Naive thymus-derived CD8-positive, alpha-beta T cell (primary cell): ENCODE results near the gene SLC25A26. TPM values are rescaled to one million over a fixed set of nuclear protein-coding genes. Genes with fewer than 3 reads are reported as not detected.

Experiments used
- ATAC-seq, 2 donors: fragments of 150-1000 bp; cut with Tn5 transposase in 1 of 2; sonication (Bioruptor Pico), chemical (Tn5 transposase) in 1 of 2; 1 replicate in 1 of 2; 2 replicates in 1 of 2; pipeline ENCODE4 v1.10.0; 2021; ENCODE audit warnings: mild to moderate bottlenecking in 2 of 2, moderate library complexity in 2 of 2
- POLR2A ChIA-PET: fragments of 350-600 bp; sonication (Branson Sonifier 250); formaldehyde crosslinking; loops from one replicate; lab custom pipeline; 2021; ENCODE audit warnings: antibody characterized with exemption; lab: Charles Lee
- DNase-seq, 10 donors: peaks; one replicate each; pipeline versions ENCODE4 v3.0.0 to v3.0.0-alpha.2; 2020 to 2022
- H3K27ac Mint-ChIP-seq, 10 donors: one replicate each; pipeline ENCODE4 v1.8.0; 2020 to 2022; ENCODE audit warnings: mild to moderate bottlenecking in 10 of 10, mixed read lengths in 10 of 10, moderate library complexity in 4 of 10, inconsistent platforms in 1 of 10
- H3K27me3 Mint-ChIP-seq, 5 donors: one replicate each; pipeline ENCODE4 v1.8.0; 2021 to 2022; ENCODE audit warnings: mixed read lengths in 5 of 5
- H3K36me3 Mint-ChIP-seq, 3 donors: one replicate each; pipeline ENCODE4 v1.8.0; 2020 to 2022; ENCODE audit warnings: mixed read lengths in 3 of 3, mild to moderate bottlenecking in 2 of 3, inconsistent platforms in 1 of 3
- H3K4me1 Mint-ChIP-seq, 4 donors: one replicate each; pipeline ENCODE4 v1.8.0; 2021 to 2022; ENCODE audit warnings: mixed read lengths in 4 of 4
- H3K4me3 Mint-ChIP-seq, 10 donors: one replicate each; pipeline ENCODE4 v1.8.0; 2020 to 2022; ENCODE audit warnings: mild to moderate bottlenecking in 10 of 10, mixed read lengths in 10 of 10, moderate library complexity in 6 of 10, inconsistent platforms in 1 of 10
- H3K9me3 Mint-ChIP-seq, 9 donors: one replicate each; pipeline ENCODE4 v1.8.0; 2020 to 2022; ENCODE audit warnings: mixed read lengths in 9 of 9, mild to moderate bottlenecking in 3 of 9, inconsistent platforms in 1 of 9, moderate library complexity in 1 of 9
- polyA plus RNA-seq, 3 donors: library from polyadenylated mRNA; unstranded; fragments of 300-500 nt; fragmentation: Illumina TruSeq; gene quantifications; one replicate each; pipeline ENCODE4 v1.2.3, GENCODE V29; 2021
- total RNA-seq, 8 experiments: library from RNA in 2 of 8; stranded (reverse) in 2 of 8; gene quantifications; one replicate each; pipeline ENCODE4 v1.2.3 and lab custom pipeline; 2021 to 2026

The SLC25A26 gene
- total and polyA plus RNA-seq, 5 experiments from 2014 or later = 19.0 to 62.5 (median 49.3) TPM

DNA sequence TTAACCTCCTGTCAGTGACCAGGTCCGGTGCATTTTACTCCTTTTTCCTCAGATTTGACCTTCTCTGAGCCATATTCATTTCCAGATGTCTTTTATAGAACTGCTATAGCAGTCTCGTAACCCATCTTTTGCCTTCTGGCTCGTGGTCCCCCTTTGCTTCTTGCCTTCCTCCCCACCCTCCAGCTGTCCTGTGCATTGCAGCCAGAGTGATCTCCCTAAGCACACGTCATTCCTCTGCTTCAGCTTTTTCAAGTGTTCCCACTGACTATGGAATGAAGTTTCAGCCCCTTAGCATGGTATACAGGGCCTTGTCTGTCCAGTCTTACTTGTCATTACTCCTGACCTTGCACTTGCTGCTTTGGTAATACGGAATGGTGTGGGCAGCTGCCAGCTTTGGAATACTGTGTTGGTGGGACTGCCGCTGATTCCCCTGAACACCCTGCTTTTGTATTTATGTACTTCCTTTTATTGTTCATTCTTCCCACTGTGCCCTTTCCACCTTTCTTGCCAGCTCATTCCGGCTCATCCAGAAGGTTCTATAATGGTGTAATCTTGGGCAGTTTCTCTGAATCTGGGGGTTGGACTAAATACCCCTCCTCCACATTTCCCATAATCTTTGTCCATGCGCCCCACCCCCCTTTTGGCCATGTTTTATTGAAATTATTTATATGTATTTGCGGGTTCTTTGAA, 38.9 kb downstream of the SLC25A26 start:
- no peak overlapping the region for H3K4me3 Mint-ChIP-seq
- H3K27me3 Mint-ChIP-seq = peaks cover 0 to 2% (median 0%) of the 10 kb centered on the region in 5 donors
- DNase-seq = no peak
- H3K4me1 Mint-ChIP-seq = peaks cover 10 to 24% (median 18%) of the 10 kb centered on the region in 4 donors
- peaks cover 5 to 73% (median 12%) of the 10 kb centered on the region in 3 donors for H3K36me3 Mint-ChIP-seq
- POLR2A ChIA-PET = interaction anchor here (0.5 kb wide), 1 partner anchor 202 kb away, joined by 8 read pairs; no protein-coding TSS in a partner anchor
- no peaks in the 10 kb centered on the region for H3K9me3 Mint-ChIP-seq
- peak overlapping the region in 1 of 10 donors; percentile 47 for H3K27ac Mint-ChIP-seq
- no peak for ATAC-seq

DNA sequence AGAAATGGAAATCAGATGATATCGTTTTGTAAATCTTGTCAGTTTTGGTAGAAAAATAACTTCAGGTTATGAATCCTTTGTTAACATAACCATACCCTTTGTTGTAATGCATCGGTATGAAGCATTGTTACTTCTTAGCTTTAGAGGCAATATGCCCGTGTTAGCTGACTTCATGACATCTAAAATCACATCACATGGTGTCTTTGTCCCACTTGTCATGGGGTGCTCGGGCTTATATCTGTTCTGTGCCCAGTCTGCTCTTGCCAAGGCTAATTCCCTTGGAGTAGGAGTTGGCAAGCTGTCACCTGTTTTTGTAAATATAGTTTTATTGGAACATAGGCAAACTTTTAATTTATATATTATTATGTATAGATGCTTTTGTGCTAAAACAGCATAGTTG, 39.6 kb downstream of the SLC25A26 start:
- no peak for DNase-seq
- H3K9me3 Mint-ChIP-seq = no peaks in the 10 kb centered on the region
- peaks cover 4 to 24% (median 18%) of the 10 kb centered on the region in 4 donors for H3K4me1 Mint-ChIP-seq
- POLR2A ChIA-PET = no interaction called here
- no peak overlapping the region for H3K4me3 Mint-ChIP-seq
- H3K36me3 Mint-ChIP-seq = peaks cover 6 to 72% (median 12%) of the 10 kb centered on the region in 3 donors
- H3K27me3 Mint-ChIP-seq = peaks cover 0 to 2% (median 0%) of the 10 kb centered on the region in 5 donors
- H3K27ac Mint-ChIP-seq = no peak overlapping the region
- ATAC-seq = no peak

DNA sequence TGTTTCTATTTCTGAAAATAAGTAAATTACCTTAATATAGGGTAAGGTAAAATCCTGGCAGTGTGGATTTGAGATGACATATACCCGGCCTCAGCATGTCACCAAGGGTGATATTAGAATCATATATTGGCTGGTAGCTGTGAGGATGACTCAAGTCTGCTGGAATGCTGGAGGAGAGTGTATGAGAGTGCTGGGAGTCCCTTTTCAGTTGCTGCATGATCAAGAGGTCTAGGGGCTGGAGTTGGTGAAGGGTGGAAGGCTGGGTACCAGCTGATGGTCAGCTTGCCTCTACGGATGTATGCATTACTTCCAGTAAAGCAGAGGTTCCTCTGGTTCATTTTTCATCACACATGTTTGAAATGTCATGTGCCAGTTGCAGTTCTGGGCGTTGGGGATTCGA, 40.6 kb downstream of the SLC25A26 start:
- Mint-ChIP-seq H3K36me3 (peaks cover 8 to 75% (median 12%) of the 10 kb centered on the region in 3 donors), H3K4me1 (peaks cover 0 to 24% (median 17%) of the 10 kb centered on the region in 4 donors), H3K27me3 (peaks cover 0 to 2% (median 0%) of the 10 kb centered on the region in 5 donors), H3K9me3 (no peaks in the 10 kb centered on the region), H3K27ac (no peak overlapping the region), H3K4me3 (no peak overlapping the region)
- POLR2A ChIA-PET = no interaction called here
- ATAC-seq = no peak
- no peak for DNase-seq

DNA sequence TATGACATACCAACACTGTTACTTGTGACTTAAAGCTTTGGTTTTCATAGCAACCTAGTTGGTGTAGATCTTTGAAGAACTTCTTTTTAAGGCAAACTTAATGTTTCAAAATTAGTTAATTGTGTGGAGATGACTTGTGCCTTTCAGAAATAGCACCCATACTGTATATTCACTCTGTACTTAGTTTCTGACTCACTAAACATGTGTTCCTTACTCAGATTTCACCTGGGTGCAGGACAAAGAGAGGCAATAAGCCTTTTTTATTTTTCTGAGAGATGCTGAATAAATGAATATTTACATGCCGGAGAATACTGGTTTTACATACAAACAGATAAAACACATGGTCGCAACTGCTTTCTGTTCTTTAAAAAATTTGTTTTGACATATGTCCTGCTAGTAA, 44.8 kb downstream of the SLC25A26 start:
- Mint-ChIP-seq H3K9me3 (no peaks in the 10 kb centered on the region), H3K4me1 (peaks cover 7 to 16% (median 8%) of the 10 kb centered on the region in 4 donors), H3K4me3 (no peak overlapping the region), H3K27me3 (peaks cover 0 to 2% (median 0%) of the 10 kb centered on the region in 5 donors), H3K27ac (no peak overlapping the region), H3K36me3 (peaks cover 0 to 70% (median 12%) of the 10 kb centered on the region in 3 donors)
- POLR2A ChIA-PET = no interaction called here
- ATAC-seq (no peak), DNase-seq (no peak)

DNA sequence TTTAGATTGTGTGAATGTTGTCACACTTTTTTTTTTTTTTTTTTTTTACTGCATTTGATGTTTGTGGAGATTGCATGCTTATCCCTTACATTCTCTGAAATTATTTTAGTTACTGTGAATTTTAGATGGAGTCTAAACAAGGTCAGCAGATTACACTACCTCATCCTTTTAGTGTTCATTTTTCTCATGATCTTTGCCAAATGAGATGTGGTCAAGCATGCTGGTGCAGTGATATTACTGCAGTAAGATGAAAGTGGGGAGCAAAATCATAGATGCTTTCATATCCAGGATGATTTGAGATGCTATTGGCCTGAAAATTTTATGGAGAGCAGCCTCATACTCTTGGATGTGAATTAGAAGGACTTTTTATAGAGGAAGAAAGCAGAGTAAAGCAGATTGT, 45.8 kb downstream of the SLC25A26 start:
- H3K9me3 Mint-ChIP-seq = no peaks in the 10 kb centered on the region
- POLR2A ChIA-PET = no interaction called here
- peaks cover 0 to 69% (median 13%) of the 10 kb centered on the region in 3 donors for H3K36me3 Mint-ChIP-seq
- DNase-seq (no peak), ATAC-seq (no peak)
- peaks cover 4 to 16% (median 8%) of the 10 kb centered on the region in 4 donors for H3K4me1 Mint-ChIP-seq
- H3K27me3 Mint-ChIP-seq = no peaks in the 10 kb centered on the region
- H3K4me3 Mint-ChIP-seq = no peak overlapping the region
- peak overlapping the region in 1 of 10 donors; percentile 7 for H3K27ac Mint-ChIP-seq

DNA sequence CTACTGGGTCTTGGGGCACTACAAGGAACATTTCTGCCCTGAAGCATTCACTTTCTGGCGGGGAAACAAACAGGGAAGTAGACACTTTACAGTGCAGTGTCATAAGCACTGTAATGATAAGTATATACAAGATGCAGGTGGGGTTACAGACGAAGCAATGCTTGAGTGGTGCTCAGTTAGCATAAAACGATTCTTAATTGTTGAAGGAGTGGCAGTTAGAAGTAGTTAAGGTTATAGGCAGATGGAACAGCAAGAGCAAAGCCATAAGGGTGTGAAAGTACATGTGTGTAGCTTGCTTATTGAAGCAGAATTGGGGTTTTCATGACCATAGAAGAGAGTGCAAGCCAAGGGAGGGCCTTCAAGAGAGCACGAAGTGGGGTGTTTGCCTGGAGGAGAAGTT, 46.2 kb downstream of the SLC25A26 start:
- no peak for DNase-seq
- Mint-ChIP-seq H3K36me3 (peaks cover 0 to 67% (median 14%) of the 10 kb centered on the region in 3 donors), H3K27me3 (no peaks in the 10 kb centered on the region), H3K27ac (peak overlapping the region in 2 of 10 donors; percentile 5 to 7), H3K4me3 (no peak overlapping the region), H3K9me3 (no peaks in the 10 kb centered on the region), H3K4me1 (peaks cover 4 to 16% (median 8%) of the 10 kb centered on the region in 4 donors)
- POLR2A ChIA-PET = no interaction called here
- no peak for ATAC-seq

DNA sequence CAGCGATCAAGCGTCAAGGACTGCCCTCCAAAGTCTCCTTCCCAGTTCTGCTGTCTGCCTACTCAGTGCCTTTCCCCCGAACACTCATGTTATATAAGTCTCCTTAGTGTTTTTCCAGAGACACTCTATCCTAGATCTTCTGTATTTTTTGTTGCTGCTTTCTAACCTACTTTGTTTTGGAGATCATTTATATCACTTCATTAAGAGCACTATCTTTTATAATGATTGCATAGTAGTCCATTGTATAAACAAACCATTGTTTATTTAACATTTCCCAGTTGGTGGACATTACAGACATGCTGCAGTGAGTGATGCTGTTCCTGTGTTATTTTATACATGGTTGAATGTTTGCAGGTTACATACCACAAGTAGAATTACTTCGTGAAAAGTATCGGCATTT, 47.1 kb downstream of the SLC25A26 start:
- POLR2A ChIA-PET = no interaction called here
- DNase-seq (no peak), ATAC-seq (no peak)
- no peaks in the 10 kb centered on the region for H3K27me3 Mint-ChIP-seq
- no peaks in the 10 kb centered on the region for H3K9me3 Mint-ChIP-seq
- no peak overlapping the region for H3K27ac Mint-ChIP-seq
- H3K4me1 Mint-ChIP-seq = peaks cover 4 to 16% (median 8%) of the 10 kb centered on the region in 4 donors
- H3K36me3 Mint-ChIP-seq = peaks cover 0 to 66% (median 14%) of the 10 kb centered on the region in 3 donors
- H3K4me3 Mint-ChIP-seq = no peak overlapping the region

DNA sequence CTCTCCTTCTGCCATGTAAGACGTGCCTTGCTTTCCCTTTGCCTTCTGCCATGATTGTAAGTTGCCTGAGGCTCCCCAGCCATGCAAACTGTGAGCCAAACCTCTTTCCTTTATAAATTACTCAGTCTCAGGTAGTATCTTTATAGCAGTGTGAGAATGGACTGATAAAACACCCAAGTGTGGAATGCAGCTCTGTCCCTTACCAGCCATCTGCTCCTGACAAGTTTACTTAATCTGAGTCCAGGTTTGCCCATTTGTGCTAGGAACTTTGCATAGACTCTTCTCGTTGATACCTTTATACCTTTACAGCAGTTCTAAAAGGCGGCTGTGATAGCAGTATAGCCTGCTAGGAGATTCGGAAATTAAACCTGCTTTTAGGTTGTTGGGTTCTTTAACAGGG, 48.1 kb downstream of the SLC25A26 start:
- H3K9me3 Mint-ChIP-seq = no peaks in the 10 kb centered on the region
- peak overlapping the region in 1 of 10 donors; percentile 24 for H3K27ac Mint-ChIP-seq
- POLR2A ChIA-PET = no interaction called here
- ATAC-seq (no peak), DNase-seq (no peak)
- peaks cover 4 to 16% (median 8%) of the 10 kb centered on the region in 4 donors for H3K4me1 Mint-ChIP-seq
- H3K27me3 Mint-ChIP-seq = no peaks in the 10 kb centered on the region
- H3K36me3 Mint-ChIP-seq = peaks cover 0 to 64% (median 14%) of the 10 kb centered on the region in 3 donors
- no peak overlapping the region for H3K4me3 Mint-ChIP-seq

DNA sequence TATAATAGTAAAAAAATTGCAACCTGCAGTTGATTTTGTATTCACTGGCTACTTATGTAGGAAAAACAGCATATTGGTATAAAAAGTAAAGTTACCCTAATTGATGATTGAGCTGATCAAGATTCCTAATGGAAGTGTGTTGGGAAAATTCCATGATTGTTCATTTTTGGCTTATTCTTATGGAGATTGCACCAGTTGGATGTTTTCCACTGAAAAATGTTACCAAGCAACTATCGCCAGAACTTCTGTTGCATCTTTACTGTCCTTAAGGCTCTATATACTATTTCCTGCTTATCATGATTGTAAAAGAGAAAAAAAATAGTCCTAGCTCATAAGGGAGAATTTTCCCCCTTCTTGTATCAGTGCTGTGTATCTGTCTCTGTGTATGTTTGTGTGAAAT, 48.6 kb downstream of the SLC25A26 start:
- ATAC-seq = no peak
- Mint-ChIP-seq H3K27ac (peak overlapping the region in 1 of 10 donors; percentile 1), H3K4me3 (no peak overlapping the region), H3K36me3 (peaks cover 0 to 58% (median 14%) of the 10 kb centered on the region in 3 donors), H3K27me3 (no peaks in the 10 kb centered on the region), H3K9me3 (no peaks in the 10 kb centered on the region), H3K4me1 (peaks cover 4 to 16% (median 8%) of the 10 kb centered on the region in 4 donors)
- DNase-seq = no peak
- POLR2A ChIA-PET = no interaction called here

DNA sequence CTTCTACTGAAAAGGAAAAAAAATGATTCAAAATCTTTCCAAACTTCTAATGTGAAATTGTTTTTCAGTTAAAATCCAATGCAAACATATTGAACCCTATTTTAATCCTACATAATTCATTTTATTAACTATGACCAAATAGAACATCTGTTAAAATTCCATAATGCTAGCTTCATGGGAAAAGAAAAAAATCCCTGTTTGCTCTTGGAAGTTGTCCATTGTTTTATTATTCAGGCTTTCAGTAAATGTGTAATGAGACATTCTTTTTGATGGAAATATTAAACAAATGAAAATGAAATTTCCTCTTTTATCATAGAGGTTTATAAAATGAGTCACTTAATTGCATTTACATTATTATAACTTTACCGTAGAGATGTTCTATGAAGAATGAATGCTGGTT, 49.5 kb downstream of the SLC25A26 start:
- POLR2A ChIA-PET = no interaction called here
- H3K27me3 Mint-ChIP-seq = no peaks in the 10 kb centered on the region
- DNase-seq = no peak
- H3K4me1 Mint-ChIP-seq = peaks cover 4 to 16% (median 8%) of the 10 kb centered on the region in 4 donors
- H3K27ac Mint-ChIP-seq = no peak overlapping the region
- H3K36me3 Mint-ChIP-seq = peaks cover 0 to 51% (median 14%) of the 10 kb centered on the region in 3 donors
- no peaks in the 10 kb centered on the region for H3K9me3 Mint-ChIP-seq
- H3K4me3 Mint-ChIP-seq = no peak overlapping the region
- no peak for ATAC-seq

DNA sequence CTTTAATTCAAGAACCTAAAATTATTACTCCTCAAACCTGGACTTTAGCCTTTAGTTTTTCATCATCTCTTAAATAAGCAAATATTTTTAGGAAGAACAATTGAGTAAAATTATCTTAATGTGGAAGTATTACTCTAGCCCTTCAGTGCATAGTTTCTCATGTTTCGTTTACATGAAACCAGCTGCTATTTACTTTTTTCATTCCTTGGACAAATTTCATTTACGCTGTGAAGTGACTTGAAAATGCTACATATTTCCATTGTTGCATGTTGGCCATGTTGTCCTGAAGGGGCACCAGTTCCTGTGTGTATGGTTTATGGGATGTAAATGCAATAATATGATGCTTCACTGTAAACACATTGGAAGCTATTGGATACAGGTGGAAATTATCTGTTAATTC, 49.9 kb downstream of the SLC25A26 start:
- POLR2A ChIA-PET = no interaction called here
- H3K36me3 Mint-ChIP-seq = peaks cover 0 to 47% (median 11%) of the 10 kb centered on the region in 3 donors
- ATAC-seq (no peak), DNase-seq (no peak)
- H3K4me1 Mint-ChIP-seq = peaks cover 4 to 16% (median 8%) of the 10 kb centered on the region in 4 donors
- no peak overlapping the region for H3K4me3 Mint-ChIP-seq
- no peaks in the 10 kb centered on the region for H3K9me3 Mint-ChIP-seq
- H3K27ac Mint-ChIP-seq = no peak overlapping the region
- H3K27me3 Mint-ChIP-seq = no peaks in the 10 kb centered on the region

DNA sequence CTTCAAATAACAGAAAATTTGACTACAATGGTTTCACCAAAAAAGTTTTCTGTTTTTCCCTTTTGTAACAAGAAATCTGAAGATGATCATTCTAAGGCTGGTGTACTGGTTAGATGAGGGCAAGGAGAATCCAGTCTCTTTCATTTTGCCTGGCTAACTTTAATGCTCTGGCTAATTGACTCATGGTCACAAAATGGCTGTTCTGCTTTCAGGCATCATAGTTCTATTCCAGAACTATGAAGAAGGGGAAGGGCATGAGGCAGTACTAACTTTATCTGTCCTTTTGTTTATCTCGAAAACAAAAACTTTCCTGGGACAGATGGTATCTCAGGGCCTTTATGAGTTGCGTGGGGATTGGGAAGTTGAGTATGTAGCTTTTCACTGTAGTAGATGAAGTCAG, 50.4 kb downstream of the SLC25A26 start:
- H3K4me3 Mint-ChIP-seq = no peak overlapping the region
- no peaks in the 10 kb centered on the region for H3K9me3 Mint-ChIP-seq
- H3K36me3 Mint-ChIP-seq = peaks cover 0 to 44% (median 11%) of the 10 kb centered on the region in 3 donors
- H3K27ac Mint-ChIP-seq = peak overlapping the region in 1 of 10 donors; percentile 32
- POLR2A ChIA-PET = interaction anchor here (1.0 kb wide), 1 partner anchor 50 kb away, joined by 3 read pairs; the partner anchor contains the start of gene SLC25A26
- peaks cover 4 to 16% (median 8%) of the 10 kb centered on the region in 4 donors for H3K4me1 Mint-ChIP-seq
- ATAC-seq (no peak), DNase-seq (no peak)
- no peaks in the 10 kb centered on the region for H3K27me3 Mint-ChIP-seq

DNA sequence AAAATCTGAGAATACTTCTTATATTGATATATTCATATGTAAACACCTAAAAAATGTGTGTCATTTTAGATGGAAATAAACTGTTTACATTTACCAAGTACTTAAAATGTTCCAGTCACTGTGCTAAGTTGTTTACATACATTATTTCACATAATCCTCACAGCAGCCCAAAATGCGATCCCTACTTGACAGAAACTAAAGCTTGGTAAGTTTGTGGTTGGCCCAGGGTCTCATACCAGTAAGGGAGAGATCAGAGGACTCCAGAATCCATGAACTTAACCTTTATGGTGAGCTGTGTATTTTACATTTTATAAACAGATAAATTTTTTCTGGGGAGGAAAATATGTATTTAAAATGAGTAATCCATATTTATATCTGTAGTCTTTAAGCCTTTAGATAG, 51.2 kb downstream of the SLC25A26 start:
- DNase-seq (no peak), ATAC-seq (no peak)
- POLR2A ChIA-PET = interaction anchor here (1.0 kb wide), 1 partner anchor 51 kb away, joined by 3 read pairs; the partner anchor contains the start of gene SLC25A26
- no peaks in the 10 kb centered on the region for H3K9me3 Mint-ChIP-seq
- no peaks in the 10 kb centered on the region for H3K27me3 Mint-ChIP-seq
- H3K36me3 Mint-ChIP-seq = peaks cover 0 to 38% (median 7%) of the 10 kb centered on the region in 3 donors
- no peak overlapping the region for H3K27ac Mint-ChIP-seq
- H3K4me1 Mint-ChIP-seq = peaks cover 4 to 18% (median 10%) of the 10 kb centered on the region in 4 donors
- no peak overlapping the region for H3K4me3 Mint-ChIP-seq
